NCI-H1930 (cell line): Measurements from ENCODE around the gene HDAC7.
"Not testable (repeated sequence)": the region's sequence is repeated elsewhere in the genome, so short reads cannot be mapped to it uniquely, and the experiment has no call there.

ENCODE experiments used
- DNase-seq, 2 experiments: peaks; one replicate each; lab custom pipeline; 2025; lab: John Stamatoyannopoulos, UW

HDAC7 gene

DNA sequence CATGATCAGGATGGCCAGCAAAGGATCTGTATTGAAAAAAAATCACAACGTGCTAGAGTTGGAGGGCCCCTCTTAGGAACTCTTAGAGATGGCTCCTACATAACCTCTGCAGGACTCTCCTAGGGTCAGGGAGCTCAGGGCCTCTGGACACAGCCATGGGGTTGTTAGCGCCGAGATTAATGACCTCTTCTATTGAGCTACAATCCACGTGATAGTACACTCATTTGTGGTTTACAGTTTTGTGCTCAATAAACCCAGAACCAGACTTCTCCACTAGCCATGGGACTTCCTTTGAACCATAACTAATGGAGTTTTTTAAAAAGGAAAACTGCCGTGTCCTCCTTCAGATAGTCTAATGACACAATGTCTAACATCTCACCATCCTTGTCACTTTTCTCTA, 29.6 kb upstream of the HDAC7 start:
- no peak for DNase-seq

DNA sequence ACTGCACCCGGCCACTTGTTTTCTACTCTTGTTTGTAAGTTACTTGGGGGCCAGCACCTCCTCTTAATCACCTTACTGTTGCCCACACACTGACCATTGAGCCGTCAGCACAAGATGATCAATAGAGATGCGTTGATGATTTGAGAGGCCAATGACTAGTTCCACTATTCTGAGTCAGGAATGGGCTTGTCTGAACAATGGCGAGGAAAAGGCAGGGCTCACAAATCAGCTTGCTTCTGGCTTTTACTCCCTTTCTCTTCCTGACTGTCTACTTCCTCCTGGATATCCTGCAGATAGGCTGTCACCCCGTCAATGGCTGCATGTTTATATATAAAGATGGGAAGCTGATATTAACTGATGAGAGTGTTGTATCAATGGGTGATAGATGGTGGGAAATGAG, 29.1 kb upstream of the HDAC7 start:
- DNase-seq, result no peak

DNA sequence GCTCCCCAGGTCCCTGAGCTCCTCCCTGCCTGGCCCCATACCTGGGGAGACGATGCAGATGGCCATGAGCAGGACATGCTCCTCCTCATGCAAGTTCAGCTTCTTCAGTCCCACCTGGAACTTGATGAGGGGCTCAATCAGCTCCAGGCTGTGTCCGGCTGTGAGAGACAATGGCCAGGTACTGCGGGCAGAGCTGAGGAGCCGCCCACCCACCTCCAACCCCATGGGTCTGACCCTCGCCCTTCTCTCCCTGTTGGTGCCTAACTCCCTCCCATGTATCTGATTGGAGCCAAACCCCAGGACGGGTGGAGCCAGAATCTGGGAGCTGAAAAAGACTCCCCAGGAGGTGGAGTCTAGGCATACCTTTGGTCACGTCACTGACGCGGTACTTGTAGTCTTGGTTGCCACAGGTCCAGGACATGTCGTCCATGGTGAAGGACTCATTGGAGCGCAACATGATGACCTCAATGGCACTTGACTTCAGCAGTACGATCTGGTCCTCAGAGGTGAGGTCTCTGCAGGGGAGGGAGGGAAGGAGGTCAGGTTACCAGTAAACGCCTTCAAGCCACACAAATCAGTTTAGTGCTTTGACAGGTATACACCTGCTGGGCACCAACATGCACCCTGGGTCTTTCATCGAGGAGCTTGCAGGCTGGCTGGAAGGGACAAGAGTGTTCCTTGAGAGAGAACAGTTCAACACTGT, 26.7 kb upstream of the HDAC7 start:
- DNase-seq, result no peak

DNA sequence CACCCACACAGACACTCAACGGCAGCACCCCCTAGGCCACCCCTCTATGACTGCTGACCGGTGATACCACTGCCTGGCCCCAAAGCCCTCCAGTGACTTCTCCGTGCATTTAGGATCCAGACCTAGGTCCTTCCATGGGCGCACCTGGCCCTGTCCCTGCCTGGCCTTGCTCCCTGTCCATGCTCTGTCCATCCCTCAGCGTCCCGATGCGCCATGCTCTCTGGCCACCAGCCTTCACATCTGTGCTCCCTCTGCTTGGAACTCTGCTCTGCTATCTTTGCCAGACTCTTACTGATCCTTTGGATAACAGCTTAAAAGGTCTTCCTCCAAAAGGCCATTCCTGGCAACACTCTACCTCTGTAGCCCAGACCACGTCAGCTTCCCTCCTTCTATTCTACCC, 25.4 kb upstream of the HDAC7 start:
- no peak for DNase-seq

DNA sequence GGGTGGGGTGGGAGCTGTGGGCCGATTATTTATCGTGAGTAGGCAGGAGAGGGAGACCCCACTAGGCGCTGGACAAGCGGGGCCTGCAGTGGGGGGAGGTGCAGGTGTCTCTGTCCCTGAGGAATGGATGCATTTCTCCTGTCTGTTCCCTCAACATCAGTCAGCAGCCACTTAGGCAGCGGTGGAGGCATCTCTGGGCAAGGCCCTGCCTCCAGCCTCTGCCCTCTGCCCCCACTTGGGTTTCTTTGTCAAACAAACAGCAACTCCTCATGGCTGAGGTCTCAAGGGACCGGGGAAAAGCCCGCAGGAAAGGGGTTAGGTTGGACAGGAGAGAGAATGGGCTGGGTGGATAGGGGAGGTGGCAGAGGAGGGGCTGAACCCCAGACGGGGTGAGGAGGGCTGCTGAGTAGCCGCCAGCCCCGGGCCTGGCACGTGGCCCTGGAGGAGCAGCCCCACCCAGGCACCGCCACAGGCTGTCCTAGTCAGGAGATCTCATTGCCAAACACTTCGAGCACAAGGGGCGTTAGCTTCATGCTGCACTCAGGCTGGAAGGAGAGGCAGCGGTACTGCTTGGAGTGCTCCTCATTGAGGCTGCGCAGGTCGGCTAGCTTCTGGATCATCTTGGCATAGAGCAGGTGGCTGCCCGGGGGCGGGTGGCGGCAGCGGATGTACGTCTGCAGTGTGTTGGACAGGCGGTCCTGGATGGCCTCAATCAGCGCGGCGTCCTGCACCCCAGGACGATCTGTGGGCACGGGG, 24.7 kb upstream of the HDAC7 start:
- DNase-seq, result no peak

DNA sequence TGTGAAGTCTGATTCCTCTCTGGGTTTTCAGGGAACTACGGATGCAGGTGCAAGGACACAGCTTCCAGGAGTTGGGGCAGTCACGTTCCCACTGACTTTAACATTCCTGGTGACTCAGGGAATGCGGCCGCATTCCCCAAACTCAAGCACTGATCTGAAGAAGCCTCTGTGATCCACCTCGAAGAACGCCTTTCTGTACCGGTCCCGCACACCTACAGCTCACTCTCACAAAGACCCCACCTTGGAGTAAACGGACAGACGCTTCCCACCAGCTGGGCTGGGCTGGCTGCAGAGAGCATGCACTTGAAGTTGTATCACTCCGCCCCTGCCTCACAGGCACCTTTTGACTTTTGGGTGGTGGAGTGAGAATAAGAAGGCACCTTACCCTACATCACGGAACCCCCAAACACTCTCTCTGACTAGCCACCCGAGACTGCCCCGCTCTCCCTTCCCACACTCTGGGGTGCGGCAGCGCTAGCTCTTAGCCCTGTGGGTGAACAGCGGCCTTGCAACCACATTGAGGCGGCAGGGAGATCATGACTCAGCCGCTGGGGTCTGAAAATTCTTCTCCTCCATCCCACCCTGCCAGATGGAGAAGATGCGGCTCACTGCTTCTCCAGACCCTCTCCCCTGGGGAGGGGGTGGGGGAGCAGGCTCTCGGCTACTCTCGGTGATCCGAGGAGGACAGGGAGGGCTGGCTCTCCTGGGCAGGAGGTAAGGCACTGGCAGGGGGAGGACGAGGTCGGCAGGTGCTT, 23.7 kb upstream of the HDAC7 start:
- no peak for DNase-seq

DNA sequence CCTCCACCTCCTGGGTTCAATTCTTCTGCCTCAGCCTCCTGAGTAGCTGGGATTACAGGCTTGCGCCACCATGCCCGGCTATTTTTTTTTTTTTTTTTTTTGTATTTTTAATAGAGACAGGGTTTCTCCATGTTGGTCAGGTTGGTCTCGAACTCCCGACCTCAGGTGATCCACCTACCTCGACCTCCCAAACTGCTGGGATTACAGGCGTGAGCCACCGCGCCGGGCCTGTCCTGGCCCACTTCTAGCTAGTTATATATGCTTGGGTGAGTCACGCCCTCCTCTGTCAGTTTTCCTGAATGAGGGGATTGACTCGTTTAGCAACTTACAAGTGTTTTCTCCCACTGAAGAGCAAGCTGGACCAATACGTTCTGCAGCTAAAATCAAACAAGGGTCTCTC, 22.8 kb upstream of the HDAC7 start:
- not testable (repeated sequence) for DNase-seq

DNA sequence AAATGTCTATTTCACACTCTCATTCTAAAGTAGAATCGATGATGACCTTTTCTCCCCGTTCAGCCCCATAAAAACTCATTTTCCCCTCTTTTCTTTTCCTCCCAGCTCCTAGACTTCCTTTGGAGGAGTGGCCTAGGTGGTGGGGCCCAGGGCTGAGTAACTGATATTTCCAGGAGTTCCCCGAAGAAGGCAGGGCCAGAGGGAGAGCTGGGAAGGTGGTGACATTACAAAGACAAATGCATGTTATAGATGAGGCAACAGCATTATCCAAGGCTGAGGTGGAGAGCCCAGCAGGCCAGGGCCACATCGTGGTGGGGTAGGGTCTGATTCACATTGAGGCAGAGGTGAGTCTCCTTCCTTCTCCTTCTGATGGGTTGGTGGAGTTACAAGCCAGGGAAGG, 22.2 kb upstream of the HDAC7 start:
- no peak for DNase-seq

DNA sequence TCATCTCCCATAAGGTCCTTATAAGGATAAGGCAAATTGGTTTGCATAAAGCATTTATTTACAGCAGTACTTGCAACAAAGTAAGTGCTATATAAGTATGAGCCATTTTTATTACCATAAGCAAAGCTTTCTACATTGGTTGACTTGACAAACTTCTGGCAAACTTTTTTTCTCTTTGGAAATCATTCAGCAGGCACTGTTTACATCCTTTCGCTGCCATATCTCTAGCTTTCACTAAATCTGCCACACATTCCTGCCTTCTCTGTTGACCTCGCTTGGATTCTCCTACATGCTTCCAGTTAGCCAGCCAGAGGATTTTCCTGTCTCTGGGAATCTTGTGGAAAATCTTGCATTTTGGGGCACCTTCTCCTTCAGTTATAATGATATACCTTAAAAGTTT, 21.8 kb upstream of the HDAC7 start:
- DNase-seq, result no peak

DNA sequence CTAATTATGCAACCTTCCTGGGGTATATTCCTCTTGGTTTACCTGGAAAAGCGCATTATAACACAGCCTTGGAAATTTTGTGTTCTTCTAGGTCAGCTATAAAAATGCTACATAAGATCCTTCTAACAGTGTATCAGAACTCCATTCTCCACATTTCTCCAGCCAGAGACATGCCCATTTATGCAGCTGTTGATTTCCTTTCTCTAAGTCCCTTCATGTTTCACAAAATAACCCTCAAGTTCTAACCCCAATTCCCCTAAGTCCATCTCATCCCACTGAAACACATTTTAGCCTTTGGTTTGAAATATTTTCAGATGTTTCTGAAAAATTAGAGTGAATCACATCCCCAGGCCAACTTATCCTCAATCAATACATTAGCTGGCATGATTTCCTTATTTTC, 20.9 kb upstream of the HDAC7 start:
- DNase-seq, result no peak

DNA sequence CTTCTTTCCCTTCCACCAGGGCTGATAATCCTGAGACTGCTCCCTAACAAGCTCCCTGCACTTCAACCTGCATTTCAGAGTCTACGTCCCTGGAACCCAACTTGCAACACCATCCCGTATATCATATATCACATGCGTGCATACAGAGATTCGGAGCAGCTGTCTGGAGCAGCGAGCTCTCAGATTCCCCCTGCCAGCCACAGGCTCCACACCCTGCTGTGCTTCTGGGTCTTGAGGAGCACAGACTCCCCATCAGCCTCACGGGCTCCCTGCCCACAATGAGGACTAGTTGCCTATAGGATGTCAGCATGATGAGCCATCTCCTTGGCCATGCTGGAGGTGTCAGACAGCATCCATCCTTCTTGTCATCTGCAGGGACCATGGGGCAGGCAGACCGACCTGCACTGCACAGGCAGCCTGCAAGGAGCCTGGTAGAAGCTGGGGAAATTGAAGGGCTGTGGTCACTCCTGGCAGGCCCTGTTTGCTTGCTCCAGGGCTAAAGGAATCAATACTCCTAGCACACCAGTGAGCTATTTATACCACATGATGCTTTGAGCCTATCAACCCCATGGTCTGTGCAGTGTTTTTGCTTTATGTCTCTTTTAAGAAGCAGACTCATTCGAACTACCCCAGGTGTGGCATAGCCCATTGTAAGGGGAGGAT, 19.6 kb upstream of the HDAC7 start:
- no peak for DNase-seq

DNA sequence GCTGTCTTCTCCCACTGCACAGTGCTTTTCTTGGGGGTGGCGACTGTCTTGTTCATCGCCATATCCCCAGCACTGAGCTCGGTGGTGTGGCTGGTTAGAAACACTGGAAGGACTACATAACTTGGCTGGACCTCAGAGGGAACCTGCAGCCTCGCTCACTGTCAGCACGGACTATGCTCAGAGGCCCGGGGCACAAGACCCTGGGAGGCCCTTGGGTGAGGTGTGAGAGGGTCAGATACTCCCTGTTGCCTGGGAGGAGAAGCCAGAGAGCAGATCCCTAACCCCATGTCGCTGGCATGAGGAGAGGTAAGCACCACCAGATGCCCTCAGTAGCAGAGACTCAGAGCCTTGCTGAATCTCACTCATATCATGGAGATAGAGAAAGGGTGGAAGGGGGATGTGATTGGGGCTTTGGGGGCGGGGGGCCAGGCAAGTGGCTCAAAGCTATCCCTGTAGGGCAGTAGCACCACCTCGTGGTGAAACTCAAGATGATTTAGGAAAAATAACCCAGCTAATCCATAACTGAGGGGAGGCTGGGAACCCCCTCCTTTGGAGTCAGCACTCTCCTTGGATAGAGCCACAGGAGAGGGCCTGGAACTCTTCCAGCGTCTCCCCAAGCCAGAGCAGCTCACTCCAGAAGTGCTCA, 18.7 kb upstream of the HDAC7 start:
- DNase-seq, result peak in 1 of 2 experiments; percentile 8

DNA sequence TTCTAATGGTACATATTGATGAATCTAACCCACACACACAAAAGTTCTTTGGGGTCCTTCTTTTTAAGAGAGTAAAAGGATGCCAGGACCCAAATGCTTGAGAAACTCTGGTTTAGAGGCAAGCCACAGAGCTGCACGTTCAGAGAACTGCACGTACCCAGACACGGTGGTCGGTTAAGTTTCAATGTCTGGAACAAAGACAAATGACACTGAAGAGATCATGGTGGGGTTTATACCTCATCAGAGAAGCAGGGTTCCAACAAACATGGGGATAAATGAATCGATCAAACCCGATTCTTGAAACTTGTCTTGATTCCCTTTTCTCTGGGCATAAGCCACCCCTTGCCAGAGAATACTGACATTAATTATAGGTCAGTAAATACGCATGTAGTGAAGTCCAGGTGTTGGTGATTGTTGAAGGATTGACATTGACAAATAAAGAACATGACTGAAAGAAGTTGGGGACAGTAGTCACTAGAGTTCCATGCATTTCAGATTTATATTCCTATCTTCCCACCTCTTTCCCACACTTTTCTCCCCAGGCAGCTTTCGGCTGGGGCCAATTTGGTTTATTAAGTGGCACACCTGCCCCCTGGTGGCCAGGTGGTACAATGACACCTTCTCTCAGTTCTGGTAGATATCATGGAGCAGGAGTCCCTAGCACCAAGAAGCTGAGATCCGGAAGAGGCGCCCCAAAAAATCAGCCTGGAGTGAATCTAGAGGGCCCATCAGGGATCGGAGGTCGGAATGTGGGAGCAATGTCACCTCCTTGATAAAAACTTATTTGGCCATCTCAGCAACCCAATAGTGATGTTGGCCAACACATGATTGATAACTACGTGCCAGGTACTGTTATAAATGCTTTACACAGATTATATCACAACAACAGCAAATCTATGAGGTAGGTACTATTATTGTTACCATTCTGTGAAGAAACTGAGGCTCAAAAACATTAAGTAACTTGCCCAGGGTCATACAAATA, 17.8 kb upstream of the HDAC7 start:
- peak; percentile 19 to 58 for DNase-seq

DNA sequence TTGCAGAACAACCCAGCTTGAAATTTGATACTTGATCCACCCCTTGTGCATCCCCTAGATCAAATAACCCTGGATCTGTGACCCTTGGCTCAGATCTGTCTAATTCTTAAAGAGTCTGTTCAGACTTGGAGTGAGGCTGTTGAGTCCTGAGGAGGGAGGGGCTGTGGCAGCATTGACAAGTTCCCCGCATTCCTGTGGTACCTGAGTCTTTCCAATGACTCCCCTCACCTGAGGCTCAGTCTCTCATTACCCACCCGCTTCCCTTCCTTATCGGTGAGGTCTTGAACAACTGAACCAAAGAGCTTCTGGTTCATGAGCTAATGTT, 16.1 kb upstream of the HDAC7 start:
- no peak for DNase-seq

DNA sequence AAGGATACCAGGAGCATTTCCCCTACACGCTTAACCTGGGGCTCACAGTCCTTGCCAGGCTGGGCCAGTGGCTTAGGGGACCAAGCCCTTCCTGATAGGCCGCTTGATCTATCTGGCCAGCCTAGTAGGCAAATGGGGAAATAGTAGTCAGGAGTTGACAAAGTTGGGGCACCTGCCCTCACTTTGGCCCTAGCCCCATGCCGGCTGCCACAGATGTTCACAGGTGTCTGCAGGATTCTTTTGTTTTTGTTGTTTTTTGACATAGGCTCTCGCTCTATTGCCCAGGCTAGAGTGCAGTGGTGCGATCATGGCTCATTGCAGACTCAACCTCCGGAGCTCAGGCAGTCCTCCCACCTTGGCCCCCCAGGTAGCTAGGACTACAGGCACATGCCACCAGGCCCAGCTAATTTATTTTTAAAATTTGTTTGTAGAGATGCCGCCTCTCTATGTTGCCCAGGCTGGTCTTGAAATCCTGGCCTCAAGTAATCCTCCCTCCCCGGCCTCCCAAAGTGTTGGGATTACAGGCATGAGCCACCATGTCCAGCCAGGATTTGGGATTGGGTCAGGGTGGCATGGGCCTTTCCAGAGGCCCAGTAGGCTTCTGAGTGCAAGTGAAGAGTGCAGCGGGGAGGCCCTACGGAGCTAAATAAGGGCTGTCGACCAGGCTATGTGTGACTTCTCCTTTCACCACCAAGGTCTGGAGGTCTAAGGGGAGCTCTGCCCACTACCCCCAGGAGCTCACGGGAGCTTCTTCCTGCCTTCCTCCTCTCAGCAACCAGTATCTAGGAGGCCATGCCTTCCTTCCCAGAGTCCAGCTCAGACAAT, 15.5 kb upstream of the HDAC7 start:
- DNase-seq, result no peak

DNA sequence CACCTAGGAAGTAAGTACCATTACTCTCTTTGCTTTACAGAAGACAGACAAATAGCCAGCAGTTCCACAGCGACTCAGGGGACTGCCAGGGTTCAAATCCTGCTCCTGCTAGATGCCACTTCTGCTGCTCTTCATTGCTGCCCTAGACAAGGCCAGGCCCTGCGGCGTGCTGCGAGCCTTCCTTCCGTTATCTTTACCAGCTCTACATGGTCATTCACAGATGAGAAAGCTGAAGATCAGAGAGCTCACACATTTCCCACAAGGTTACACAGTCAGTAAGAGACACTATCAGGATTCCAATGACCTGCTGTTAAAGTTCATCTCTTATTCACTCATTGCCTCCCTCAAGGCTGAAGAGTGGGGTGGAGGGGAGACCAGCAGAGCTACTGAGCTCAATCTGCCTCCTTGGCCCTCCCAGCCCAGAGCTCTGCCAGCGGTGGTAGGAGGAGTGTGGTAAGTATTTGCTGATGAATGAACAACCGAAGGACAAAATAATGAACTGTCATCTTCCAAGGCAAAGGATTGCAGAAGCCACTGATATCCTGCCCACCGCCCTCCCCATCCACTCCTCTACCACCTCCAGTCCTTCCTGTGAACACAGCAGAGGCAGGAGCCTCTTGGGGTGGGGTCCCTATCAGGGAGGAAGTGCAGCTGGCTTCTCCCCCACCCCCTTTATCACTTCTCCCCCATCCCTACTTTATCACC, 14.6 kb upstream of the HDAC7 start:
- no peak for DNase-seq

DNA sequence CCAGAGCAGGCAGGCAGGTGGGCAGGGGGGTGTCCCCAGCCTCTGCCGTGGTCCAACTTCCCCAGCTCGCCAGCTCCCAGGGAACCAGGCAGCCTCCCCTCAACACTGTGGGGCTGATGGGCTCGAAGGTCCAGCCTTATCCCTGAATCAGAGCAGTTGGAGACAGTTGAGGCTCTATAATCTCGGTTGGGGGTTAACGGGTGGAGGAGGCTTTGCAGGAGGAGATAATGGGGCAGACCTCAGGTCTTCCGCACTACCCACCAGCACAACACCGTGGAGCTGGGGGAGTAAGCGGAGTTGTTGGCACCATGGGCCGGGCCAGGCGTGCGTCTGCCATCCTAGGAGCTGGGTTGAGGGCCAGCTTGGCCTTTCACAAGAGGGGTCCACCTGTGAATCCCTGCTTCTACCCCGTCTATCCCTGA, 13.9 kb upstream of the HDAC7 start:
- no peak for DNase-seq

DNA sequence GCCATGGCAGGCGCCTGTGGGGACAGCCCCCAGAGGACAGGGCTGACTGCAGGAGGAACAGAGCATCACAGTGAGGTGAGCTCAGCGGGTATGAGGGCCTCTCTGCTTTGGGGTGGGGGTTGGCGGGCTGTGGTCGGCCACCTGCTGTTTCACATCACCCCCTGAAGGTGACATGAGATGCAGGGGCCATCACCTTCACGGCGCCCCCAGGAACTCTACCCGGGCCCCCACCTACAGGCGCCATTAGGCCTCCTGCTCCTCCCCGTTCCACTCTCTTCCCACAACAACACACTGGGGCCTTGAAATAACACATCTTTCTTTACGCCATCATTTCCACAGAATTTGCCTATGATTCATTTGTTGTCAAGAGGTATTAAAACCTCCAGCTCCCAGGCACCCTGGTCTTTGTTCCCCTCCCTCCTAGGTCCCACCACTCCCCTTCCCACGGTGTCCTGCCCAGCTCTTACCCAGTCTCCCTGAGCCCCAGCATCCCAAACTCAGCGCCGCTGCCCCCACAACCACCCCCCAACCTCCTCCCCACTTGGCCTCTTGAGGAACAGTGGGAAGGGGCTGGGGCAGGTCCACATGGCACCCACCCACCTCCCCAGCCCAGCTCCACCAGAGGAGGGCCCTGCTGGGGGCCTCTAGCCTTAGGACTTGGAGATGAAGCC, 12.7 kb upstream of the HDAC7 start:
- DNase-seq, result no peak

DNA sequence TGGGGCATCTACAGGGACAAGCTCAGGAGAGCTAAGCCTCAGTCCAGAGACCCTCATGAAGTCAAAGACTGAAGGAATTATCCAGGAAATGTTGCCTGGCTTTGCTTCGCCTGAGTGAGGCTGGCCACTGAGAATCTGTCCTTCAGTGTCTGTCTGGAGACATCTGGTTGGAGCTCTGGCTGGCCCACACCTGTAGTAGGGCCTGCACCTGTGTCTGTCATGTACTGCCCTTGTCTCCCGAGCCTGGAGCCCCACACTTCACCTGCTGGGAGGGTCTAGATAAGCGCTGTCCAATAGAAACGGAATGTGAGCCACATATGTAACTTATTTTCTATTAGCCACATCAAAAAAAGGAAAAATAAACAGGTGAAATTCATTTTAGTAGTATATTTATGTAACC, 9.9 kb upstream of the HDAC7 start:
- no peak for DNase-seq
